Skeletal muscle tissue (tissue), 4 donors: ENCODE data around the gene PPP1R7. TPM values are rescaled to one million over a fixed set of nuclear protein-coding genes. Genes with fewer than 3 reads are reported as not detected.

Source experiments
- H3K27ac ChIP-seq: one replicate; pipeline ENCODE4 v1.7.0; 2013; ENCODE audit warnings: mild to moderate bottlenecking, low read depth, low read length, inconsistent platforms
- H3K27me3 ChIP-seq, 3 donors: one replicate each; pipeline ENCODE4 v1.7.0; 2013; ENCODE audit warnings: low read length in 3 of 3; ENCODE audit not compliant: control insufficient read depth in 3 of 3, insufficient read depth in 3 of 3
- H3K36me3 ChIP-seq, 3 donors: one replicate each; pipeline ENCODE4 v1.7.0; 2013; ENCODE audit warnings: low read length in 3 of 3; ENCODE audit not compliant: control insufficient read depth in 3 of 3, insufficient read depth in 3 of 3
- H3K4me1 ChIP-seq, 3 donors: one replicate each; pipeline ENCODE4 v1.7.0; 2013; ENCODE audit warnings: low read length in 3 of 3, mild to moderate bottlenecking in 3 of 3; ENCODE audit not compliant: control insufficient read depth in 3 of 3, insufficient read depth in 3 of 3
- H3K4me3 ChIP-seq, 3 donors: one replicate each; pipeline ENCODE4 v1.7.0; 2013; ENCODE audit warnings: low read length in 3 of 3
- H3K9ac ChIP-seq, 3 donors: one replicate each; pipeline ENCODE4 v1.7.0; 2013; ENCODE audit warnings: low read length in 3 of 3, mild to moderate bottlenecking in 3 of 3, moderate library complexity in 2 of 3, low read depth in 1 of 3
- H3K9me3 ChIP-seq, 3 donors: one replicate each; pipeline ENCODE4 v1.7.0; 2013; ENCODE audit warnings: low read length in 3 of 3; ENCODE audit not compliant: control insufficient read depth in 3 of 3
- total RNA-seq: library from RNA; depleted of rRNA; stranded (reverse); fragments of >200 nt; gene quantifications from one replicate; pipeline ENCODE4 v1.2.3, GENCODE V29; 2014
- donor health status: Osteomylitis.

PPP1R7 gene
- total RNA-seq, 1 donor from 2014 or later: 44.4 TPM

GRCh38 chr2:241139531-241140444 lies 10.5 kb upstream of the PPP1R7 start:
- Histone ChIP-seq H3K27me3 (peaks cover 0 to 3% (median 0%) of the 10 kb centered on the region in 3 donors), H3K4me1 (no peaks in the 10 kb centered on the region), H3K9me3 (no peaks in the 10 kb centered on the region), H3K9ac (no peak overlapping the region), H3K4me3 (no peak overlapping the region), H3K27ac (no peak overlapping the region), H3K36me3 (no peaks in the 10 kb centered on the region)

- Histone ChIP-seq H3K4me3 (no peak overlapping the region), H3K9me3 (no peaks in the 10 kb centered on the region), H3K27ac (no peak overlapping the region), H3K9ac (no peak overlapping the region), H3K4me1 (no peaks in the 10 kb centered on the region), H3K27me3 (peaks cover 0 to 3% (median 0%) of the 10 kb centered on the region in 3 donors), H3K36me3 (no peaks in the 10 kb centered on the region)
Observed at GRCh38 chr2:241140445-241140840, 9.8 kb upstream of the PPP1R7 start.

- H3K27ac ChIP-seq: no peak overlapping the region
- no peak overlapping the region for H3K9ac ChIP-seq
- H3K27me3 ChIP-seq: peaks cover 0 to 3% (median 0%) of the 10 kb centered on the region in 3 donors
- H3K4me3 ChIP-seq: no peak overlapping the region
- H3K4me1 ChIP-seq: no peaks in the 10 kb centered on the region
- H3K9me3 ChIP-seq: no peaks in the 10 kb centered on the region
- H3K36me3 ChIP-seq: no peaks in the 10 kb centered on the region
Observed at GRCh38 chr2:241141214-241141770, 9.0 kb upstream of the PPP1R7 start.

GRCh38 chr2:241142063-241142462 lies 8.2 kb upstream of the PPP1R7 start:
- H3K4me3 ChIP-seq: no peak overlapping the region
- H3K9ac ChIP-seq: no peak overlapping the region
- H3K9me3 ChIP-seq: no peaks in the 10 kb centered on the region
- H3K4me1 ChIP-seq: no peaks in the 10 kb centered on the region
- no peaks in the 10 kb centered on the region for H3K36me3 ChIP-seq
- H3K27me3 ChIP-seq: peaks cover 0 to 3% (median 0%) of the 10 kb centered on the region in 3 donors
- no peak overlapping the region for H3K27ac ChIP-seq

- Histone ChIP-seq H3K27ac (no peak overlapping the region), H3K27me3 (peaks cover 0 to 3% (median 0%) of the 10 kb centered on the region in 3 donors), H3K9me3 (no peaks in the 10 kb centered on the region), H3K4me1 (no peaks in the 10 kb centered on the region), H3K36me3 (no peaks in the 10 kb centered on the region), H3K9ac (no peak overlapping the region), H3K4me3 (no peak overlapping the region)
Observed at GRCh38 chr2:241142593-241142992, 7.7 kb upstream of the PPP1R7 start.

GRCh38 chr2:241146286-241146685 lies 4.0 kb upstream of the PPP1R7 start:
- H3K36me3 ChIP-seq: no peaks in the 10 kb centered on the region
- H3K4me1 ChIP-seq: peaks cover 15 to 26% (median 16%) of the 10 kb centered on the region in 3 donors
- no peak overlapping the region for H3K27ac ChIP-seq
- H3K4me3 ChIP-seq: no peak overlapping the region
- no peaks in the 10 kb centered on the region for H3K9me3 ChIP-seq
- H3K9ac ChIP-seq: no peak overlapping the region
- peaks cover 0 to 3% (median 0%) of the 10 kb centered on the region in 3 donors for H3K27me3 ChIP-seq

GRCh38 chr2:241147336-241147735 lies 2.9 kb upstream of the PPP1R7 start:
- H3K27me3 ChIP-seq: peaks cover 0 to 3% (median 0%) of the 10 kb centered on the region in 3 donors
- peaks cover 17 to 31% (median 17%) of the 10 kb centered on the region in 3 donors for H3K4me1 ChIP-seq
- no peaks in the 10 kb centered on the region for H3K9me3 ChIP-seq
- no peak overlapping the region for H3K9ac ChIP-seq
- no peak overlapping the region for H3K27ac ChIP-seq
- H3K36me3 ChIP-seq: no peaks in the 10 kb centered on the region
- H3K4me3 ChIP-seq: no peak overlapping the region

- H3K4me1 ChIP-seq: peaks cover 17 to 31% (median 17%) of the 10 kb centered on the region in 3 donors
- no peak overlapping the region for H3K4me3 ChIP-seq
- no peak overlapping the region for H3K27ac ChIP-seq
- peaks cover 0 to 3% (median 0%) of the 10 kb centered on the region in 3 donors for H3K27me3 ChIP-seq
- H3K36me3 ChIP-seq: peaks cover 0 to under 1% (median under 1%) of the 10 kb centered on the region in 3 donors
- H3K9ac ChIP-seq: peak overlapping the region in 1 of 3 donors; percentile 79
- no peaks in the 10 kb centered on the region for H3K9me3 ChIP-seq
Observed at GRCh38 chr2:241148239-241148638, 2.0 kb upstream of the PPP1R7 start.

- H3K36me3 ChIP-seq: peaks cover 3 to 6% (median 5%) of the 10 kb centered on the region in 3 donors
- peak within 1 kb of the TSS; percentile 77 to 91 (median 87) for H3K9ac ChIP-seq
Observed at GRCh38 chr2:241148891-241149674, 1.2 kb upstream of the PPP1R7 start, which contains the start of gene PASK. Gene PASK (minus strand): TSS chr2:241149472. CDS start chr2:241143032, 6,440 bp downstream.

More at GRCh38 chr2:241148891-241149674, 1.2 kb upstream of the PPP1R7 start, which contains the start of gene PASK:
- H3K9me3 ChIP-seq: no peaks in the 10 kb centered on the region
- peaks cover 17 to 31% (median 17%) of the 10 kb centered on the region in 3 donors for H3K4me1 ChIP-seq
- H3K27ac ChIP-seq: peak within 1 kb of the TSS; percentile 81
- no peaks in the 10 kb centered on the region for H3K27me3 ChIP-seq
- peak within 1 kb of the TSS; percentile 94 to 97 (median 95) for H3K4me3 ChIP-seq
